SK-N-SH (cell line): ENCODE measurements around the gene KRTAP19-2. TPM values are rescaled to one million over a fixed set of nuclear protein-coding genes. Genes with fewer than 3 reads are reported as not detected.
"Not testable (repeated sequence)": the region's sequence is repeated elsewhere in the genome, so short reads cannot be mapped to it uniquely, and the experiment has no call there.

Experiments used
- CTCF ChIA-PET: fragments of 300-600, 350-600 bp; formaldehyde crosslinking; extraction: SDS; loops from one replicate; lab custom pipeline; 2021; lab: Yijun Ruan, JAX
- POLR2A ChIA-PET: fragments of 350-600 bp; sonication (Branson Sonifier 250); formaldehyde crosslinking; extraction: SDS; loops from one replicate; lab custom pipeline; 2020; ENCODE audit warnings: antibody characterized with exemption, inconsistent platforms; lab: Yijun Ruan, JAX
- DNase-seq: peaks from one replicate; pipeline ENCODE4 v3.0.0; 2012
- H2AFZ ChIP-seq: fragments of 200-600 bp; sonication (generic); 2 replicates; pipeline ENCODE4 v1.8.1; 2016; ENCODE audit warnings: antibody characterized with exemption, mild to moderate bottlenecking, low read depth
- H3F3A ChIP-seq: fragments of 200-600 bp; sonication (generic); replicated peaks from 2 replicates; pipeline ENCODE3; 2016; ENCODE audit warnings: antibody characterized with exemption, mild to moderate bottlenecking; ENCODE audit not compliant: insufficient read depth
- H3K27ac ChIP-seq, 2 experiments: fragments of 200-500 bp in 1 of 2; fragments of 200-600 bp in 1 of 2; sonication (Bioruptor generic) in 1 of 2; sonication (generic), shearing (Covaris generic) in 1 of 2; 2 replicates each; pipeline versions ENCODE4 v1.5.1 to v1.6.1; 2014 to 2016; ENCODE audit warnings: low read depth in 2 of 2, inconsistent platforms in 1 of 2, low read length in 1 of 2, mild to moderate bottlenecking in 1 of 2, mixed read lengths in 1 of 2
- H3K27me3 ChIP-seq: fragments of 200-600 bp; sonication (generic), shearing (Covaris generic); 2 replicates; pipeline ENCODE4 v1.6.1; 2016; ENCODE audit warnings: mixed run types; ENCODE audit not compliant: insufficient read depth
- H3K36me3 ChIP-seq, 2 experiments: fragments of 200-500 bp in 1 of 2; fragments of 200-600 bp in 1 of 2; sonication (Bioruptor generic) in 1 of 2; sonication (generic) in 1 of 2; replicated peaks in 1 of 2; 2 replicates each; pipeline versions ENCODE3 to v1.5.1; 2014 to 2016; ENCODE audit warnings: low read length in 1 of 2, mild to moderate bottlenecking in 1 of 2; ENCODE audit not compliant: insufficient read depth in 2 of 2, control insufficient read depth in 1 of 2
- H3K4me1 ChIP-seq, 2 experiments: fragments of 200-500 bp in 1 of 2; fragments of 200-600 bp in 1 of 2; sonication (Bioruptor generic) in 1 of 2; sonication (generic), shearing (Covaris generic) in 1 of 2; 2 replicates each; pipeline versions ENCODE4 v1.5.1 to v1.6.1; 2014 to 2016; ENCODE audit warnings: low read depth in 1 of 2, low read length in 1 of 2, mixed run types in 1 of 2; ENCODE audit not compliant: insufficient read depth in 2 of 2, control insufficient read depth in 1 of 2
- H3K4me2 ChIP-seq: fragments of 200-600 bp; sonication (generic), shearing (Covaris generic); 2 replicates; pipeline ENCODE4 v1.6.1; 2017; ENCODE audit warnings: mixed run types
- H3K4me3 ChIP-seq, 2 experiments: fragments of 200-500 bp in 1 of 2; fragments of 200-600 bp in 1 of 2; sonication (Bioruptor generic) in 1 of 2; sonication (generic), shearing (Covaris generic) in 1 of 2; 2 replicates each; pipeline versions ENCODE4 v1.5.1 to v1.8.1; 2014 to 2016; ENCODE audit warnings: low read depth in 2 of 2, inconsistent platforms in 1 of 2, low read length in 1 of 2, mild to moderate bottlenecking in 1 of 2, mixed read lengths in 1 of 2, moderate library complexity in 1 of 2
- H3K79me2 ChIP-seq: fragments of 200-600 bp; sonication (generic); 2 replicates; pipeline ENCODE4 v1.8.1; 2017; ENCODE audit warnings: mild to moderate bottlenecking; ENCODE audit not compliant: insufficient read depth
- H3K9ac ChIP-seq: fragments of 200-600 bp; sonication (generic); 2 replicates; pipeline ENCODE4 v1.6.1; 2017; ENCODE audit warnings: mixed run types
- H3K9me2 ChIP-seq: fragments of 200-600 bp; sonication (generic); 2 replicates; pipeline ENCODE4 v1.6.1; 2017; ENCODE audit warnings: mixed run types
- H3K9me3 ChIP-seq: fragments of 200-600 bp; sonication (generic); 2 replicates; pipeline ENCODE4 v1.6.1; 2017; ENCODE audit warnings: mixed run types, mild to moderate bottlenecking, moderate library complexity
- H4K20me1 ChIP-seq: fragments of 200-600 bp; sonication (generic); 2 replicates; pipeline ENCODE4 v1.6.1; 2017; ENCODE audit warnings: mild to moderate bottlenecking, mixed run types; ENCODE audit not compliant: insufficient read depth
- CHD2 ChIP-seq: fragments of 150-350 bp; IDR thresholded peaks from 2 replicates; pipeline ENCODE4 v1.6.1; 2018; ENCODE audit warnings: low read length; ENCODE audit not compliant: partially characterized antibody
- FOXJ3 ChIP-seq: sonication (generic); formaldehyde crosslinking; IDR thresholded peaks from 2 replicates; pipeline ENCODE4 v1.5.1; 2020; ENCODE audit warnings: mild to moderate bottlenecking, missing genetic modification reagents
- RAD21 ChIP-seq: IDR thresholded peaks from 2 replicates; pipeline ENCODE4 v1.6.1; 2012; ENCODE audit warnings: mild to moderate bottlenecking, low read length
- SIN3A ChIP-seq: IDR thresholded peaks from 2 replicates; pipeline ENCODE4 v1.6.1; 2012; ENCODE audit warnings: low read depth, mild to moderate bottlenecking, low read length, moderate library complexity, borderline replicate concordance
- SMC3 ChIP-seq: IDR thresholded peaks from 2 replicates; pipeline ENCODE4 v1.6.1; 2012; ENCODE audit warnings: low read depth, low read length, improper control_type of control experiment
- USF2 ChIP-seq: fragments of 150-350 bp; IDR thresholded peaks from 2 replicates; pipeline ENCODE4 v1.6.1; 2017; ENCODE audit warnings: antibody characterized with exemption, low read length, low read depth, borderline replicate concordance
- YY1 ChIP-seq: IDR thresholded peaks from 2 replicates; pipeline ENCODE4 v1.4.0; 2012; ENCODE audit warnings: low read depth, mild to moderate bottlenecking
- WGBS: methylation state at CpG from one replicate; pipeline ENCODE4 v1.1.6; 2017; ENCODE audit warnings: low lambda C conversion rate; 5-methylcytosine and 5-hydroxymethylcytosine counted together
- polyA plus RNA-seq, 3 experiments: library from polyadenylated mRNA; depleted of rRNA; stranded (reverse); fragments of >200 nt; gene quantifications; 2 replicates each; pipeline ENCODE4 v1.2.3, GENCODE V29; 2012
- TF ChIP-seq, protein P1 (sequence below): fragments of 150-350 bp; IDR thresholded peaks from 2 replicates; pipeline ENCODE4 v1.6.1; 2016; ENCODE audit warnings: mild to moderate bottlenecking, low read depth, low read length
- TF ChIP-seq, protein P2 (sequence below): IDR thresholded peaks from 2 replicates; pipeline ENCODE4 v1.4.0; 2012; ENCODE audit warnings: low read depth, borderline replicate concordance
- TF ChIP-seq, protein P3 (sequence below): fragments of 200-600 bp; sonication (generic); IDR thresholded peaks from 2 replicates; pipeline ENCODE4 v1.6.1; 2017; ENCODE audit warnings: antibody characterized with exemption, mild to moderate bottlenecking, moderate library complexity

KRTAP19-2 gene
- polyA plus RNA-seq, 1 of the 3 experiments (the other 2 are of a cell fraction) = not detected

- no peak overlapping the region for H2AFZ ChIP-seq
- no peaks in the 10 kb centered on the region for H3F3A ChIP-seq
- H3K4me1 ChIP-seq = no peaks in the 10 kb centered on the region
- POLR2A ChIA-PET = no interaction called here
- H3K36me3 ChIP-seq = no peaks in the 10 kb centered on the region
- TF ChIP-seq USF2 (no peak), CHD2 (no peak), SIN3A (no peak), YY1 (no peak), FOXJ3 (CRISPR knock-in tag) (no peak)
- TF ChIP-seq, protein P1, sequence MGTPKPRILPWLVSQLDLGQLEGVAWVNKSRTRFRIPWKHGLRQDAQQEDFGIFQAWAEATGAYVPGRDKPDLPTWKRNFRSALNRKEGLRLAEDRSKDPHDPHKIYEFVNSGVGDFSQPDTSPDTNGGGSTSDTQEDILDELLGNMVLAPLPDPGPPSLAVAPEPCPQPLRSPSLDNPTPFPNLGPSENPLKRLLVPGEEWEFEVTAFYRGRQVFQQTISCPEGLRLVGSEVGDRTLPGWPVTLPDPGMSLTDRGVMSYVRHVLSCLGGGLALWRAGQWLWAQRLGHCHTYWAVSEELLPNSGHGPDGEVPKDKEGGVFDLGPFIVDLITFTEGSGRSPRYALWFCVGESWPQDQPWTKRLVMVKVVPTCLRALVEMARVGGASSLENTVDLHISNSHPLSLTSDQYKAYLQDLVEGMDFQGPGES = no peak
- TF ChIP-seq, protein P2, sequence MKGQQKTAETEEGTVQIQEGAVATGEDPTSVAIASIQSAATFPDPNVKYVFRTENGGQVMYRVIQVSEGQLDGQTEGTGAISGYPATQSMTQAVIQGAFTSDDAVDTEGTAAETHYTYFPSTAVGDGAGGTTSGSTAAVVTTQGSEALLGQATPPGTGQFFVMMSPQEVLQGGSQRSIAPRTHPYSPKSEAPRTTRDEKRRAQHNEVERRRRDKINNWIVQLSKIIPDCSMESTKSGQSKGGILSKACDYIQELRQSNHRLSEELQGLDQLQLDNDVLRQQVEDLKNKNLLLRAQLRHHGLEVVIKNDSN = no peak
- TF ChIP-seq, all 33 proteins: peak for 0
- Histone ChIP-seq H3K4me3 (no peak overlapping the region), H3K9ac (no peak overlapping the region), H3K9me2 (no peaks in the 10 kb centered on the region), H4K20me1 (no peaks in the 10 kb centered on the region), H3K27ac (no peak overlapping the region), H3K79me2 (no peaks in the 10 kb centered on the region), H3K4me2 (no peak overlapping the region), H3K9me3 (no peaks in the 10 kb centered on the region), H3K27me3 (no peaks in the 10 kb centered on the region; the same call in 1 of the 2 replicates)
- DNase-seq = no peak
- 7% methylated on average over 1 of the region's 1 CpG for WGBS
- CTCF ChIA-PET = no interaction called here
Measured at GRCh38 chr21:30515681-30516080, 28.4 kb upstream of the KRTAP19-2 start.

DNA sequence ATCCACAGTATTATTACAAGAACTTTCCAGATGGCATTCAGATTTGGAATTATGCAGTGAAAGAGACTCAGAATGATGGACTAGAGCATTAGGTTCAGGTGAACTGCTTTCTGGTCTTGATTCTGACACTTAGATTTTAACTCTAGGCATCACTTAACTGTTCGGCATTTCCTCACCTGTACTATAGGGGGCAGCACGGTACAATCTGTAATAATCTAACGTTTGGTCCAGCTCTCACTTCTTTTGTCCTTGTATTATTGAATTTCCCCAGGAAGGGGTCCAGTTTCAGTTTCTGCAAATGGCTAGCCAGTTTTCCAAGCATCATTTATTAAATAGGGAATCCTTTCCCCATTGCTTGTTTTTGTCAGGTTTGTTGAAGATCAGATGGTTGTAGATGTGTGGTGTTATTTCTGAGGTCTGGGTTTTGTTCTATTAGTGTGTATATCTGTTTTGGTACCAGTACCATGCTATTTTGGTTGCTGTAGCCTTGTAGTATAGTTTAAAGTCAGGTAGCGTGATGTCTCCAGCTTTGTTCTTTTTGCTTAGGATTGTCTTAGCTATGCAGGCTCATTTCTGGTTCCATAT lies 18.5 kb upstream of the KRTAP19-2 start:
- TF ChIP-seq SMC3 (0 out of 2 replicates have a peak, but pooled peaks have one; percentile 10), RAD21 (peak; percentile 29; the same call in 1 of the 2 replicates)
- TF ChIP-seq, protein P3, sequence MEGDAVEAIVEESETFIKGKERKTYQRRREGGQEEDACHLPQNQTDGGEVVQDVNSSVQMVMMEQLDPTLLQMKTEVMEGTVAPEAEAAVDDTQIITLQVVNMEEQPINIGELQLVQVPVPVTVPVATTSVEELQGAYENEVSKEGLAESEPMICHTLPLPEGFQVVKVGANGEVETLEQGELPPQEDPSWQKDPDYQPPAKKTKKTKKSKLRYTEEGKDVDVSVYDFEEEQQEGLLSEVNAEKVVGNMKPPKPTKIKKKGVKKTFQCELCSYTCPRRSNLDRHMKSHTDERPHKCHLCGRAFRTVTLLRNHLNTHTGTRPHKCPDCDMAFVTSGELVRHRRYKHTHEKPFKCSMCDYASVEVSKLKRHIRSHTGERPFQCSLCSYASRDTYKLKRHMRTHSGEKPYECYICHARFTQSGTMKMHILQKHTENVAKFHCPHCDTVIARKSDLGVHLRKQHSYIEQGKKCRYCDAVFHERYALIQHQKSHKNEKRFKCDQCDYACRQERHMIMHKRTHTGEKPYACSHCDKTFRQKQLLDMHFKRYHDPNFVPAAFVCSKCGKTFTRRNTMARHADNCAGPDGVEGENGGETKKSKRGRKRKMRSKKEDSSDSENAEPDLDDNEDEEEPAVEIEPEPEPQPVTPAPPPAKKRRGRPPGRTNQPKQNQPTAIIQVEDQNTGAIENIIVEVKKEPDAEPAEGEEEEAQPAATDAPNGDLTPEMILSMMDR = peak; percentile 54
- H3K36me3 ChIP-seq, CTCF ChIA-PET, H3K9me2 ChIP-seq, H3K9ac ChIP-seq, H3F3A ChIP-seq, H2AFZ ChIP-seq, H3K79me2 ChIP-seq, H3K9me3 ChIP-seq, DNase-seq, H3K4me2 ChIP-seq, H3K27ac ChIP-seq, POLR2A ChIA-PET, H4K20me1 ChIP-seq, H3K27me3 ChIP-seq, H3K4me1 ChIP-seq, H3K4me3 ChIP-seq: not testable (repeated sequence)
- WGBS = 5% methylated on average over 4 of the region's 4 CpGs
